Hematopoietic multipotent progenitor cell treated with erythropoietin and hydrocortisone succinate and interleukin-3 and kit ligand, for 6 days (in vitro differentiated cells): ENCODE results near the gene UTP14A.

ENCODE experiments used
- DNase-seq: peaks from one replicate; pipeline ENCODE4 v3.0.0-alpha.2; 2015

The UTP14A gene

GRCh38 chrX:129953881-129954280 is 47.9 kb downstream of the UTP14A start:
- DNase-seq, result no peak

DNA sequence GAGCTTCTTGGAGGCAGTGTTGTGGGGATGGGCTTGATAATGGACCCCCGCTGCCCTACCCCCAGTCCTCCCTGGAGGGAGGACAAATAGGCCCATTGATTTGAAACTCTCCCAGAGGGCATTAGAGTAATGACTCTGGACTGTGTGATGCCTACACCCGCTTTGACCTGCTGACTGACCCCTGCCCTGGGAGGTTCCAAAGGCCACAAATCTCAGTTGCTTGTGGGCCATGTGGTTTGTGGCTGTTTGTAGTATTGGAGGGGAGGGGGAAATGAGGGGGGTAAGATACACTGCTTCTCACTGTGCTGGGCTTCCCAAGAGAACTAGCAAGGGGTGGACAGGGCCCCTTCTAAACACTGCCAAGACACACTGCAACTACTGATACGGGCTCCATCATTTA is 48.8 kb downstream of the UTP14A start:
- DNase-seq, result no peak

- no peak for DNase-seq
Observed at GRCh38 chrX:129955682-129956081, 49.7 kb downstream of the UTP14A start.

- no peak for DNase-seq
Observed at GRCh38 chrX:129956145-129956544, 50.2 kb downstream of the UTP14A start.

DNA sequence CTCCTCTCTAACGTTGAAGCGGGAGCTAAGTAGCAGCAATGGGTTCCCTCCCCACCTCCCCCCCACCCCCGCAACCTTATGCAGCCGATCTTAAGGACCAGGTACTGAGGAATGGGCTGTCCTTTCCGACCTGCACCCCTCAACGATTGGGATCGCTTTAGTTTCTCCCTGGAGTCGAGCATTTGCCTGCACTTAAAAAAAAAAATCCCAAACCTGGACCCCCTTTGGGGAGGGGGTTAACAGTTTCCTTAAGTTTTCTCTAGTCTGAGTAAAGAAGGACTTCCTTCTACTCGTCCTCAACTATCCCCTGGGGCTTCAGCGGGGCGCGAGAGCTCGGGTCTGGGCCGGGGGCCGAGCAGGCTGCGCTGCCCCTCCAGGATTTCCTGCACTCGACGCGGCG is 50.8 kb downstream of the UTP14A start:
- DNase-seq, result no peak

DNA sequence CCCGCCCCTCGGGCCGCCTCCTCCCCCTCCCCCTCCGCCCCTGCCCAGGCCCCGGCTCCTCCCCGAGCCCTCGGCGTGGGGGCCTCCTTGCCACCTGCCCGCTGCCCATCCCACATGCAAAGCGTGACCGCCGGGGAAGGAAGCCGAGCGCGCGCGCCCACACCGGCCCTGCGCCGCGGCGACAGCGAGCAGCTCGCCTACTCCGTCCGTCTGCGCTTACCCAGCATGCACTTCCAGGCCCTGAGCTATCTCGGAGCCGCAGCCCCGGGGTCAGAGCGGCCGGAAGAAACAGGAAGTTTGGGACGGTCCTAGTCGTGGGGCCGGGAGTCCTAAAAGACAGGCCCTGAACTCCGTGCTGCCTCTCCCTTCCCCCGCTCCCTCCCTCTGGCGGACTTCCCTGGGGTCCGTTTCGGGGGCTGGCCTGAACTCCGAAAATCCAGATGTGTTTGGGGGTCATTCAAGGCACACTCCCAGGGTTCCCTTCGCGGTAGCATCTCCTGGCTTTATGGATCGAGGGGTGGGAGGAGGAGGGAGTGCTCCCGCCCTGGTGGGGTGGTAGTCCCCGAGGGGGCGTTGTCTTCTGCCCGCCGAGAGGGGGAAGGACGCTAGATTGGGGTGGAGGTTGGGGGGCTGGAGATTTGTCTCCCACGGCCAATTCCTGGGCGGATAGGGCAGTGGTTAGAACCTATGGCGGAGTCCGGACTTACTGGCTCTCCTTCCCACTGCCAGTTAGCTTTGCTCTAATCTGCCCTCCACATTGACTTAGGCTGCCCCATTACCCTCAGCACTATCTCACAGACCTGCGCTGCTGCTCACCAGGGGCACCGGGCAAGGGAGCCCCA is 51.5 kb downstream of the UTP14A start:
- peak; percentile 80 for DNase-seq

DNA sequence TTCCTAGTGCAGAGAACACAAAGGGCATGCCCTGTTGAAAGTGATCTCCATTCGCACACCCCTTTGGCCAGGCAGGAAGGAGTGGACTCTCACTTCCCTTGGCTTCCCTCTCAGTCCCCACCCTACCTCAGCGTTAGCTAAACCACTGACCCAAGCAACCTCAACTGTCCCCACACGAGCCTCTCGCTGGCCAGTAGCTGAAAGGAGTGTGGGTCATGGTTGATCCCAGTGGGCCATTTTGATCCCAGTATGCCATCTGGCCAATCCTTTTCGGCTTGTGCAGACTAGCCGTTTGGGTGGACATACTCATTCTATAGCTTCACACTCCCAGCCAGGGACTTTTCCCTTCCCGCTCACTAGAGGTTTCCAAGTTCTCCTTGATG is 52.1 kb downstream of the UTP14A start:
- no peak for DNase-seq

DNA sequence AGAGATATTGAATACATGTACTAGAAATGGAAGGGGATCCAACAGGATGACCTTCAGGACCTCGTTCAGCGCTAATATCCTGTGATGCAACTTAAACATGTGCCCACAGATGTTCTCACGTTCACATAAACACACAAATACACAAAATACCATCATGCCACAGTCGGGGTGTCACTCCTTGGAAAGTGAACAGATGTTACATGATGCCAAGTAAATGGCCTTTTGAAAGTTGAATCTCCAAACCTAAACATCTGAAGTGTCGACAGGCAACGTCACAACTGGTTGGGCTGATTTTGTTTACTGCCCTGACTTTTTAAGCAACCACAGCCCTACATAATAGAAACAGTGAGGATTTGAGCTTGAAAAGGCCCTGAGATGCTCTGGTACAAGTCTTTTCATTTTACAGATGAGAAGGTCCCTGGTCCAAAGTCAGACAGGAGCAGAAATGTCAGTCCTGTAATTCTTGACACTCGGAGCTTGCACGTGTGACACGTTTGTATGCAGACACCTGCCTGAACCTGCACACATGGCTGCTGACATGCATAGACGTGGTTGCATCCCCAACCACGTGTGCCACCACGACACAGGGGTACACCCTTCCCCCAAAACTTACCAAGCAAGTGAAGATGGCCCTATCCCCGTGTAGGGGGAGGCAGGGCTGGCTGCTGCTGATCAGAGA is 53.0 kb downstream of the UTP14A start:
- DNase-seq, result no peak

DNA sequence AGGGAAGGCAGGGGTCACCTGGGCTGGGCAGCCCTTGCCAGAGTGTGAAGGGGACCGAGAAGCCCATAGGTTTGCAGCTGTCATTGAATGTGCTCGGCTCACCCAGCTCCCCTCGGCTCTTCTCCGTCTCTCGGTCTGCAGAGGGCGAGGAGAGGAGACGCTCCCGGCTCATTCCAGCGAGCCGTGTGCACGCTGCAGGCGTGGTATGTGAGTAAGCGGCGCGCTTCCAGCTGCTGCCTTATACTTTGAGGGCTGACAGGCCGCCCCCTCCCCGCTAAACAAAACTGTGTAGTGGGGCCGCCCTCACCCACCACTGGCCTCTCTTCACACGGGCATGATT is 53.5 kb downstream of the UTP14A start:
- no peak for DNase-seq

DNA sequence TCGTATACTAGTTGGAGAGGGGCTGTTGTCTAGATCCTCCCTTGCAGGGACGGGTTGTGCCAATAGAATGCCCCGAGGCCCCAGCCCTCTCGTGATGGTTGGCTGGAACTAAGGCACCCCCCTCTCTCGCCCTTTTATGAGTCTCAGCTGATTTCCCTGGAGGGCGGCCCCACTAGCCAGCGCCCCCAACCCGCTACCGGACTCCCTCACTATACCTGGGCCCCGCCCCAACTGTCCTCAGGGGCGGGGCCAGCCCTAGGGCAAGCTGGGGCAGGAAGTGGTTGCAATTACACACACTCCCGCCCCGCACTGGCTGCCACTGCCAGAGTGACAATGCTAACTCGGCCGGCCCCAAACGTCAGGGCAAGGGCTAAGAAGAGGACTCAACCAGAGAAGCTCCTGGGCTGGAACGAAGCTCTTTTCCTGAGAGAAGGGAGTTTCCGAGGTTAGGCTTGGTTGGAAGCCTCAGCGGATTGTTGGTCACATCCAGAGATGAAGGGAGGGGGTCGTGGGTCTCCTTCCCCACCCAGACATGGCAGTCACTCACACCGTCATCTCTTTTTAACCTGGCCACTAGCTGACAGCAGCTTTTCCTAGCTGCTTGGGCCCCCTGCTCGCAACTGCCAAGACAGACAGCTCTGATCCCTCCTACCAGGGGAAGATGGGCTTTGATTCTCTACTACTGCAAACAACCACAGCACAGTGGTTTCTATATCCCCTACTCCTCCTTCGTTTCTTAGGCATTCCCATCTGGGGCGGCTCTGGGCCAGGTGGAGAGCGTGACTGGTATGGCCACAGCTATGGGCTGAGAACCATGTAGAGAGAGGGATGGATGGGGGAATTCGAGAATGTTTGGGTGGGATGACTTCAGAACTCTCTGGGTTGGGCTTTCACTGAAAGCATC is 55.5 kb downstream of the UTP14A start:
- peak; percentile 90 for DNase-seq

GRCh38 chrX:129963729-129964128 is 57.8 kb downstream of the UTP14A start:
- DNase-seq, result no peak

DNA sequence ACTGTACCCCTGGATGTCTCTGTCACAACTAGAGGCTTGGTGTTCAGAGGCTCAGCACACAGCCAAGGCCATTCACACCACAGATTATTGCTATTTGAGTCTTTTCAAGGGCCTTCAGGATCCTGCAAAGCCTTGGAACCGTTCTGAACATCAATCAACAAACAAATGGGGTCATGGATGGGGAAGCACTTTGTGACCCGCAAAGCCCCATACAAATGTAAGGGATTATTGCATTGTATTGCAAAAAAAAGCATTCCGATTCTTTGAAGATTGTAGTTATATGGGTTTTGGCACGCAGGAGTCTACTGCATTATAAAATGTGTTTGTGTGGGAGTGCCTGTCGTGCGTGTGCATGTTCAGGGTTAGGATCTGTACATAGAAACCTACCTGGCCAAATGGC is 59.2 kb downstream of the UTP14A start:
- no peak for DNase-seq

- DNase-seq, result no peak
Observed at GRCh38 chrX:129968968-129969367, 63.0 kb downstream of the UTP14A start.

DNA sequence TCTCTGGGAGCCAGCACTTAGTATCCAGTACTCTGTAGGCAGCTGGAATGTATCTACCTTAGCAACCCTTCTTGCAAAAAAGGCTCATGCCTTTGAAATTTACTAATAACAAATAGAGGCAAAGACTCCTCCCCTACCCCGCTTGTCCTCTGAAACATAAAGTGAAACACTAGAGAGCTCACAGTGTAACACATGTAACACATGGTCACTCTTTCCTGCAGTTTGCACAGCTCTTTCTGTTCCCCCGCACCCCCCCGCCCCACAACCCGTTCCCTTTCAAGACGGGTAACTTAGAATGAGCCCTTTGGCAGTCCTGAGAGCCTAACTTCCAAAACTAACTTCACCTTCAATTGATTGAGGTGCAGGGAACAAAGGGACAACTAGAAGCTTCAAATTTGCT is 70.5 kb downstream of the UTP14A start:
- no peak for DNase-seq
